SK-N-MC (cell line): ENCODE data around the gene RHBG.

ENCODE experiments used
- DNase-seq: peaks from one replicate; pipeline ENCODE4 v3.0.0-alpha.2; 2011; ENCODE audit warnings: low read depth, low spot score
- H3K27ac ChIP-seq: fragments of 200-600 bp; sonication (generic); 2 replicates; pipeline ENCODE4 v1.5.1; 2016; ENCODE audit warnings: mixed run types
- H3K36me3 ChIP-seq: fragments of 200-600 bp; sonication (generic); 2 replicates; pipeline ENCODE4 v1.6.1; 2017; ENCODE audit warnings: antibody characterized with exemption, low read length, mixed read lengths; ENCODE audit not compliant: insufficient read depth
- H3K4me3 ChIP-seq: fragments of 200-600 bp; sonication (generic); 2 replicates; pipeline ENCODE4 v1.5.1; 2016
- H3K9ac ChIP-seq: fragments of 200-600 bp; sonication (generic); 2 replicates; pipeline ENCODE4 v1.8.0; 2017; ENCODE audit warnings: mixed run types, mixed read lengths; ENCODE audit not compliant: insufficient read length
- H3K9me3 ChIP-seq: fragments of 200-600 bp; sonication (generic); 2 replicates; pipeline ENCODE4 v1.6.1; 2017; ENCODE audit warnings: low read depth, mild to moderate bottlenecking, antibody characterized with exemption, low read length, moderate library complexity, mixed read lengths
- EZH2 ChIP-seq: fragments of 200-600 bp; sonication (generic); IDR thresholded peaks from one replicate; pipeline ENCODE4 v1.6.1; 2017; ENCODE audit warnings: antibody characterized with exemption
- FOXP2 ChIP-seq: optimal IDR thresholded peaks from 2 replicates; pipeline ENCODE3; 2011; ENCODE audit warnings: mild to moderate bottlenecking, moderate library complexity; ENCODE audit not compliant: insufficient read depth; ENCODE audit errors: extremely low read length, control extremely low read depth
- POLR2AphosphoS5 ChIP-seq: IDR thresholded peaks from 2 replicates; pipeline ENCODE4 v1.6.1; 2012; ENCODE audit warnings: mild to moderate bottlenecking, low read depth, low read length, borderline replicate concordance

Gene RHBG

DNA sequence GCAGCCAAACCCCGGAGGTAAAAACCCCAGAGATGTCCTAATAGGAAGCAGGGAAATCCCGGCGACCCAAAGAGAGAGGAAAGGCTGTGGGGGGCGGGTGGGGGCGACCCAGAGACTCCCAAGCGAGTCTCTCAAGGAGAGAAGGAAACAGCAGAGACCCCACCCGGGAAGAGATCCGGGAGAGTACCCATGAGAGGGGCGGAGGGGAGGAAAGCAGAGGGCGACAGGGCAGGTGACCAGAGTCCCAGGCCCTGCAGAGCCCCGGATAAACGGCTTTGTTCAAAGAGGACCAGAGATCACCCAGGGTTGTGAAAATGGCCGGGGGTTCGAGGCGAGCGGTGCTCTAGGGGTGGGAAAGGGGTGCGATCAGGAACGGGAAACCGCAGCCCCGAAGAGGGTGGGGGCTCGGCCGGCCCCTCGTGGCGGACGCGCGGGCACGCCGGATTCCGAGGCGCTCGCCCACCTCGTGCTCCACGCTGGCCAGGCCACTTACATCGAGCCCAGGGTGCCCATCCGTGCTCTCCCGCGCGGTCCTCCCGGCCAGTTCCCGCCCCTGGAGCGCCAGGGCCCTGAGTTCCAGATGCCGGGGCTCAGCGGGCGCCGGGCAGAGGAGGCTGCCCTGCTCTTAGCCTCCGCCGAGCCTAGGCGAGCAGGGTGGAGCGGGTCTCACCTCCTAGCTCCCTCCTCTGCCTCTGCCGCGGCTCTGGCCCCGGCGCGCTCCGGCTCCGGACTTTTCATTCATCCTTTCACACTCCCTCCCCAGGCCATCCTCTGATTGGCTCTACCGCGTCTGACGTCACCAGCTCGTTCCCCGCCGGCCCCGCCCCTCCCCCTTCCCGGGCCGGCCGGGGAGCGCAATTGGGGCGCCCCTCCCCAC, 52.3 kb downstream of the RHBG start:
- TF ChIP-seq EZH2 (peak; percentile 19), POLR2AphosphoS5 (no peak)
- Histone ChIP-seq H3K36me3 (no peaks in the 10 kb centered on the region), H3K4me3 (peak overlapping the region; percentile 57), H3K27ac (no peak overlapping the region), H3K9ac (no peak overlapping the region), H3K9me3 (no peaks in the 10 kb centered on the region)
- DNase-seq = no peak

DNA sequence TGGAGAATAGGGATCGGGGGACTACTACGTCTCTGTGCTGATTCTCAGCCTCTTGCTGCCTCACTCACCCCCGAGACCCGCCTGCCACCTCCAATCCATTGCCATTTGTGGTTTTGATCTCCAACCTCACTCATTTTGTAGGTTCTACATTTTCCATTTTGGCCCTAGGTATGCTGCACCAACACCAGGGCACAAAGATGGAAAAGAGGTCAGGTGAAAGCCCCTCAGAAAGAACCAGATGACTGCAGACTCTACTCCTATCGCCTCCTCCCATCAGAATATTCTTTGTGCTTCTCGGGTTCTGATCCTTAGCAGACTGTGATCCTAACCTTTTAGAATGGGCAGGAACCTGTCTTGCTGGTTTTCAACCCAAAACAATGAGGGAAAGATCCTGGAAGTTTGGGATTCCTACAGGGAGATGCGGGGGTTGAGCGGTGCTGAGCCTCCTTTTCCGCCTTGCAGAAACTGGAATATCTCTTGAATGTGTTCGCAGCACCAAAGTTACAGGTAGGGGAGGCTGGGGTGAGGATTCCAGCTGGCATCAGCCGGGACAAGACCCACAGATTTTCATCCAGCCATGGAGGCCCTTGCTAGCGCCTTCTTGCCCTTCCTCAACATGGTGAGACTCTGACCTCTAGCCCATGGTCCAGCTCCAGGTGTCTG, 53.1 kb downstream of the RHBG start:
- no peak overlapping the region for H3K9ac ChIP-seq
- peak overlapping the region; percentile 57 for H3K4me3 ChIP-seq
- no peak for DNase-seq

DNA sequence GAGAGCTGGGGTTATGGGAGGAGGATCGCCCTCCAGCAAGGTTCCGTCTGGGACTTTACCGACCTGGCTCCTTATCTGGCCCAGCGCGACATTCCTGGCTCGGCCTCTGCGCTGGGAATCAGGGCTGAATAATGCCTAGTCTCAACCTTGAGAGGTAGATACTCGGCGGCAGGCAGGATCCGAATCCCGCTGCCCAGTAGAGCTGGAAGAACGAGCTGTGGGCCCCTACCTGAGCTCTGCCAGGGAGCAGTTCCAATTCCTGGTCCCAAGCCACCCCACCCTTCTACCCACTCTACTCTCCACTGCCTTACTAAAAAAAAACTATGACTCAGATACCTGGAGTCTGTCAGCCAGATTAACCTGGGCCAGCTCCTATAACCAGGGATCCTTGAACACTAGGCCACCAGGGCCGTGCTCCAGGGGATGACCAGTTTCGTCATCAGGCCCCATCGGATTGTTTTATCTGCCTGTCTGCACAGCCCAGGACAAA, 53.6 kb downstream of the RHBG start:
- Histone ChIP-seq H3K27ac (no peak overlapping the region), H3K9ac (no peak overlapping the region), H3K4me3 (no peak overlapping the region), H3K36me3 (no peaks in the 10 kb centered on the region), H3K9me3 (no peaks in the 10 kb centered on the region)
- DNase-seq = no peak
- TF ChIP-seq FOXP2 (no peak), EZH2 (no peak), POLR2AphosphoS5 (no peak)

More for the DNA sequence above, 53.1 kb downstream of the RHBG start:
- no peak for TF ChIP-seq FOXP2
- TF ChIP-seq POLR2AphosphoS5 = no peak
- no peak for TF ChIP-seq EZH2
- no peak overlapping the region for H3K27ac ChIP-seq
- H3K36me3 ChIP-seq = no peaks in the 10 kb centered on the region
- H3K9me3 ChIP-seq = no peaks in the 10 kb centered on the region

DNA sequence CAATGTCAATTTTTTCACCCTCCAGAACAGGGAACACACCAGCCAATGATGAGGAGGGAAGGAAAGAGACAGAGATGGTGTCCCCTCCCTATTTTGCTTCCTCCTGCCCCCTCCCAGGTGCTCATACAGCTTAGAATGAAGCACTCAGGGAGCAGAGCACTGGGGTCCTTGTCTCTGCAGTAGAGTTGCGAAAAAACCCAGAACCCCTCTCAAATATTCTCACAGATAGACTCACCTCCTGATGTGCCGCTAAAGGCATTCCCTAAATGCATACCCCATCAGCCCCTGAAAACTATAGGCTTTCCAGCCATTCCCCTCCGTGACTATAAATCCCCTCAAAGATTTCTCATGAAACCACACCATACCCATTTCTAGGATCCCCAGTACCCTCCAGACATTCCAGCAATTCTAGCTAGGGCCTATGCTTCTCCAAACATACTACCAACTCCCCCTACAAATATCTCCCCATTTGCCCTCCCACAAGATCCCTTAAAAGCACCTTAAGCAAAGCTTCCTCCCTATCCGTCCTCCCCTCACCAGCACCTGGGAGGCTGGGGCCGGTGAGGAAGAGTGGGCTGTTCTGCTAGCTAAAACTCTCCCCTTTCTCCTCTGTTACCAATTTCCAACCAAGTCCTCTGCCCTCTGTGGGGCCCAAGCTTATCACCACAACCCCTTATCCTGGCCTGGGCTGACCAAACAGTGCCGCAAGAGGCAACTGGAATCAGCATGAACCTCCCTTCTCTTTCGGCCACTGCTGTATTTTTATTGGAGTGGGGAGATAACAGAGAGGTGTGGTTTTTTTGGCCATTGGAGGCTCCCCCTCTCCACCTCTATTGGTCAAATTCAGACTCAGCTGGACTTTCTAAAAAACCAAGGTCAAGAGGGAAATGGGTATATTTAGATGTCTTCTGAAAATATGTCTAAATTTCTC, 54.7 kb downstream of the RHBG start:
- DNase-seq = no peak
- Histone ChIP-seq H3K36me3 (no peaks in the 10 kb centered on the region), H3K27ac (no peak overlapping the region), H3K9ac (no peak overlapping the region), H3K9me3 (no peaks in the 10 kb centered on the region), H3K4me3 (no peak overlapping the region)
- no peak for TF ChIP-seq FOXP2
- no peak for TF ChIP-seq POLR2AphosphoS5
- no peak for TF ChIP-seq EZH2

DNA sequence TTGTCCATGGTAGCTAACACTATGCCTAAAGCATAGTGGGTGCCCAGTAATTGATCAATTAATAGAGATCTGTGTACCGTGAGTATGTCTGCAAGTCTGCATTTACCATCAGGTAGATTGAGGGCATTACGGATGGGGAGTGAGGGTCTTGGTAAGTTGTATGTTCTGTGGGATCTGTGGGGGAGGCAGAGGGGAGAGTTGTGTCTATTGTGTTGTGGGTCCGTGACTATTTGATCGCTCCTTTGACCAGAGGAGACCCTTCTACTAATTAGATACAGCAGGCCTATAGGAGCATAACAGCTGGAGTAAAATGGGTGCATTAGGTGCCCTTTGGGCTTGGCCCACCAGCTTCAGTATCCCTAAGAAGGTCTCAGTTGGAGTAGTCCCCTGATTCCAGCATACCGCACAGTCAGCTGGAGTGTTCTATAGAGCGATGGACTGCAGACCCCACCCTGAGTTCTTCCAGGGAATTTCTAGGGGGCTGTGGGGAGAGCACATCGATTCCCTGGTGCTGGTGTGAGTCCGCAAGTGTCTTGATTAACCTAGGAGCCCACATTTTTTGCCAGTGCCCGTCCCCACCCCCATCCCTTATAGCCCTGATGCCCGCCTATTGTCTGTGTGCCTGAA, 55.9 kb downstream of the RHBG start:
- Histone ChIP-seq H3K36me3 (no peaks in the 10 kb centered on the region), H3K9ac (no peak overlapping the region), H3K9me3 (no peaks in the 10 kb centered on the region), H3K4me3 (no peak overlapping the region), H3K27ac (no peak overlapping the region)
- TF ChIP-seq POLR2AphosphoS5 (no peak), EZH2 (no peak), FOXP2 (no peak)
- no peak for DNase-seq

DNA sequence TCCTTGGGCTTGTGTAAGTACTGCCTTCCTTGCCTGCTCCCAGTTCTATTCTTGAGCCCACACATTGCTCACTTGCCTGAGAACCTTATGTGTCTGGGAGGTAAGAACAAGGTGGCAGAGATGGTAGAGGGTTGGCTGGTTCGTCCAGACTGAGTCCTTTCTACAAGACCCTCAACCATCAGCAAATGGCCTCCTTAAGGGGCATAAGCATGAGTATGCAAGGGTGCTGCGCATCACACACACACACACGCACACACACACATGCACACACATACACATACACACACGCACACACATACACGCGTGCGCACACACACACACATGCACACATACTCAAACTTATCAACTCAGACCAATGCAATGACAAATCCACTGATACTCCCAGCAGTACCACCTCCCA, 56.9 kb downstream of the RHBG start:
- TF ChIP-seq FOXP2 (no peak), EZH2 (no peak), POLR2AphosphoS5 (no peak)
- DNase-seq = no peak

DNA sequence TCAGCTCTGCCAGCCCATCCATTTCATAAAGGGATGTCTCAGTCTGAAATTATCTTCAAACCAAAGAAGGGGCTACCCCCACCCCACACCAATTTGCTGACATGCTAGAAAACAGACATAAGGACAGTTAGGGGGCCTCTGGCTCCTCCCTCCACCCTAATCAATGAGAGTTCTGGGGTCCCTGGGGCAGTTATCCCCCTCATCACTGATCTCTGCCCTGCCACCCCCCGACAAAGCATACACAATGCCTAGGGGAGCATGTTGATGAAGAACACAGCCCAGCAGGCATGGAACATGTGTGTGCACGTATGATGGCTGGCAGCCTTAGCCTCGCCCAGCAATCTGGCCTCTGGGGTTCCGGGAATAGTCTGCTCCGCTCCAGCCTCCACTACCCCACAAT, 58.9 kb downstream of the RHBG start:
- no peak for DNase-seq
- TF ChIP-seq EZH2 (no peak), FOXP2 (no peak), POLR2AphosphoS5 (no peak)
- H3K36me3 ChIP-seq = no peaks in the 10 kb centered on the region

More for the DNA sequence above, 56.9 kb downstream of the RHBG start:
- H3K9ac ChIP-seq = no peak overlapping the region
- H3K36me3 ChIP-seq = no peaks in the 10 kb centered on the region
- no peak overlapping the region for H3K27ac ChIP-seq
- no peaks in the 10 kb centered on the region for H3K9me3 ChIP-seq
- no peak overlapping the region for H3K4me3 ChIP-seq

DNA sequence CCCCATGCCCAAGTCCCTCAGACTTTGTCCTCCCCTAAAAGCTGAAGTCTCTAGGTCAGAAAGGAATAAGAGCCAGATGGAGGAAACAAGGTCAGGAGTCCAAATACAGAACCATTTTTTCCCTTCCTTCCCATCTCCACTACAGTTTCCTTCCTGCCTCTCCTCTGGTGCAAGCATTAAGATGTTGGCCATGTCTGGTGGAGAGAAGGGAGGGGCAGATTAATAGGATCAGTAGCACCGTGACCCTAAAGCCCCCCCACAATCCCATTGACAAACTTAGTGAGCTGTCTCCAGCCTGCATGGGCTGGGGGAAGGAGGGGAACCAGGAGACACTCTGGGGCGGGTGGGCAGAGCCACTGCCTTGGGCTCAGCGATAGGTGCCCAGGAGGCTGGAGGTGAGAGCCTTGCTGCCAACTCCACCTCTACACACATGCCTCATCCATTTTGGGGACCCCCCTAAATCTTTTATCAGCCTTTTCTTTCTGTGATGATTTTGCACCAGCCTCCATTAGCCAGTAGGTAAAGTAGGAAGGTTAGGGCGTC, 59.8 kb downstream of the RHBG start:
- Histone ChIP-seq H3K36me3 (no peaks in the 10 kb centered on the region), H3K9ac (no peak overlapping the region), H3K9me3 (no peaks in the 10 kb centered on the region), H3K4me3 (no peak overlapping the region), H3K27ac (no peak overlapping the region)
- no peak for DNase-seq
- no peak for TF ChIP-seq FOXP2
- TF ChIP-seq EZH2 = no peak

More for the DNA sequence above, 58.9 kb downstream of the RHBG start:
- H3K9me3 ChIP-seq = no peaks in the 10 kb centered on the region
- H3K9ac ChIP-seq = no peak overlapping the region
- no peak overlapping the region for H3K27ac ChIP-seq
- no peak overlapping the region for H3K4me3 ChIP-seq
